Type B pancreatic cell (in vitro differentiated cells): ENCODE data around the gene GPR108. TPM values are rescaled to one million over a fixed set of nuclear protein-coding genes. Genes with fewer than 3 reads are reported as not detected.

Experiments used
- DNase-seq: peaks from one replicate; pipeline ENCODE4 v3.0.0; 2021; ENCODE audit warnings: mixed read lengths; ENCODE audit not compliant: unreplicated experiment; ENCODE audit errors: extremely low spot score
- H3K27ac Mint-ChIP-seq: 2 replicates; pipeline ENCODE4 v1.8.0; 2021; ENCODE audit warnings: mild to moderate bottlenecking, mixed read lengths
- H3K27me3 Mint-ChIP-seq: 2 replicates; pipeline ENCODE4 v1.8.0; 2021; ENCODE audit warnings: mixed read lengths
- H3K36me3 Mint-ChIP-seq: 2 replicates; pipeline ENCODE4 v1.8.0; 2021; ENCODE audit warnings: mixed read lengths
- H3K4me1 Mint-ChIP-seq: one replicate; pipeline ENCODE4 v1.8.0; 2021; ENCODE audit warnings: mixed read lengths; ENCODE audit not compliant: unreplicated experiment
- H3K4me3 Mint-ChIP-seq: 2 replicates; pipeline ENCODE4 v1.8.0; 2021; ENCODE audit warnings: mild to moderate bottlenecking, mixed read lengths
- H3K9me3 Mint-ChIP-seq: 2 replicates; pipeline ENCODE4 v1.8.0; 2021; ENCODE audit warnings: mixed read lengths
- total RNA-seq: library from RNA; stranded (reverse); gene quantifications from 2 replicates; pipeline ENCODE4 v1.2.1, GENCODE V29; 2021; ENCODE audit warnings: low replicate concordance
- TF ChIP-seq, protein P1 (sequence below): fragments of 200-600 bp; sonication (generic); conservative IDR thresholded peaks from 2 replicates; pipeline ENCODE4 v1.5.0; 2021; ENCODE audit warnings: antibody characterized with exemption, mild to moderate bottlenecking

GPR108 gene
- total RNA-seq, 1 donor from 2014 or later, result 55.4 TPM

DNA sequence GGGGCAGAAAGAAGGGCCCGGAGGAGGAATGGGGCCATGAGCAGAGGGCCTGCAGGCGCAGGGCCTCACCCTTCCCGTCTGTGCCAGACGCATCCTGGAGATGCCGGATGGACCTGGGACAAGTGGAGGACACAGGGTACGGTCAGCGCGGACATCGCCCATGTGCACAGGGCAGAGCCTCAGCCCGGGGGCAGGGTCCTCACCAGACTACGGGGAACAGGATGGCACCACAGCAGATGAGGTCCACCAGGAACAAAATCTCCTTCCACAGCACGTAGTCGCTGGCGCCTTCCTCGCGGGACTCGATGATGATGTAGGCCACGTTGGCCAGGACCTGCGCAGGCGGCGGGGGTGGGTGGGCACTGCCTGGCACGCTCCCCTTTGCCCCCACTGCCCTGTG, 5.6 kb downstream of the GPR108 start:
- Mint-ChIP-seq H3K9me3 (no peaks in the 10 kb centered on the region), H3K36me3 (no peaks in the 10 kb centered on the region), H3K27me3 (no peaks in the 10 kb centered on the region), H3K4me3 (no peak overlapping the region), H3K4me1 (peaks cover 6% of the 10 kb centered on the region), H3K27ac (no peak overlapping the region)
- no peak for DNase-seq
- TF ChIP-seq, protein P1, sequence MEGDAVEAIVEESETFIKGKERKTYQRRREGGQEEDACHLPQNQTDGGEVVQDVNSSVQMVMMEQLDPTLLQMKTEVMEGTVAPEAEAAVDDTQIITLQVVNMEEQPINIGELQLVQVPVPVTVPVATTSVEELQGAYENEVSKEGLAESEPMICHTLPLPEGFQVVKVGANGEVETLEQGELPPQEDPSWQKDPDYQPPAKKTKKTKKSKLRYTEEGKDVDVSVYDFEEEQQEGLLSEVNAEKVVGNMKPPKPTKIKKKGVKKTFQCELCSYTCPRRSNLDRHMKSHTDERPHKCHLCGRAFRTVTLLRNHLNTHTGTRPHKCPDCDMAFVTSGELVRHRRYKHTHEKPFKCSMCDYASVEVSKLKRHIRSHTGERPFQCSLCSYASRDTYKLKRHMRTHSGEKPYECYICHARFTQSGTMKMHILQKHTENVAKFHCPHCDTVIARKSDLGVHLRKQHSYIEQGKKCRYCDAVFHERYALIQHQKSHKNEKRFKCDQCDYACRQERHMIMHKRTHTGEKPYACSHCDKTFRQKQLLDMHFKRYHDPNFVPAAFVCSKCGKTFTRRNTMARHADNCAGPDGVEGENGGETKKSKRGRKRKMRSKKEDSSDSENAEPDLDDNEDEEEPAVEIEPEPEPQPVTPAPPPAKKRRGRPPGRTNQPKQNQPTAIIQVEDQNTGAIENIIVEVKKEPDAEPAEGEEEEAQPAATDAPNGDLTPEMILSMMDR, result no peak

DNA sequence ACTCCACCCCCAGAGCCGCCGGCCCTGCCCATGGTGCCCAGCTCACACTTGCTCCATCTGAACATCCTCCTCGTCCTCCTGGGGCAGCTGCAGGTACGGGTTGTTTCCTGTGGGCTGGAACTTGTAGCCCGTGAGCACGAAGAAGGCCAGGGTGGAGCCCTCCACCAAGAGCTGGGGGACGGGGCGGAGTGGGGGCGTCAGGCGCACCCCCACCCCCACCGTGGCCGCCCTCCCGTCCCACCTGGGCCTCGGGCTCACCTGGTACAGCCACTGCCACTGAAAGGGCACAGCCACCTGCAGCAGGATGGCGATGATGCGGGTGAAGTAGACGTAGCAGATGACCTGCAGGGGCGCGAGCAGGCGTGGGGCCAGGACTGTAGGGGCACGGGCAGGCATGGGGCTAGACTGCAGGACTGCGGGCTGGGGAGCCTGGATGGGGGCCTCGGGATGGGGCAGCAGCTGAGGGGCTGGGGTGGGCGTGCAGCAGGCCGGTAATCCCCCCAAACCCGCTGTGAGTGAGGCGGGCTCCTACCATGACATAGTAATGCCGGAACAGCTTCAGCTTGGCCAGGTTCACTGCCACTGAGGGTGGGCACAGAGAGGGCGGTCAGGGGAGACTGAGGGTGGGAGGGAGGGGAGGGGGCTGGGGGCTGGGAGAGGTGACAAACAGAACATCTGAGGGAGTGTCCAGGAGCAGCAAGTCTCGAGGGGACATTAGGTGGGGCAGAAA, 6.3 kb downstream of the GPR108 start:
- H3K27ac Mint-ChIP-seq, result no peak overlapping the region
- H3K4me1 Mint-ChIP-seq, result peaks cover 2% of the 10 kb centered on the region
- no peak overlapping the region for H3K4me3 Mint-ChIP-seq
- no peaks in the 10 kb centered on the region for H3K27me3 Mint-ChIP-seq
- H3K36me3 Mint-ChIP-seq, result no peaks in the 10 kb centered on the region
- H3K9me3 Mint-ChIP-seq, result no peaks in the 10 kb centered on the region
- no peak for DNase-seq
- TF ChIP-seq, protein P1, result no peak

DNA sequence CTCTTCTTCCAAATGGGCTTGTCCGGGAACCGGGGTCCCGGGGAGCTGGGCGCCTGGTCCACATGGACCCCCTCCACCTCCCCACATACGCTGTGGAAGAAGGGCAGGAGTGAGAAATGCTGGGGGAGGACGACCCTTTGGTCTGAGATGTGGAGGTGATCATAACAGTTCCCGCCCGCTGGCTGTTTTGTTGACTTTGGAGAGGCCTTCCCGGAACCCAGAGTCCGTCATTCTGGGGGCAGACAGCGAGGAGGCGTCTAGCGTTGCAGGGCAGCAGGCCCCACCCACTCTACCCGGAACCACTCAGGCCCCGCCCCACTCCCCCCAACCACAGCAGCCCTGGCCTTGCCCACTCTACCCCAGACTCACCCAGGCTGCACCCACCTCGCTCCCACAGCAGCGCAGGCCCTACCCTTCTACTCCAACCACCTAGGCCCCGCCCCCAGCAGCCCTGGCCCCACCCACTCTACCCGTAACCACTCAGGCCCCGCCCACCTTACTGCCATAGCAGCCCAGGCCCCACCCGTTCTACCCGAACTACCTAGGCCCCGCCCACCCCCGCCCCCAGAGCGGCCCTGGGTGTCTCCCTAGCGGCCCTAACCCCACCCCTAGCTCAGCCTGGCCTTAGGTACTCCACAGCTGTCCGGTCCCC, 7.1 kb downstream of the GPR108 start:
- TF ChIP-seq, protein P1, result no peak
- no peaks in the 10 kb centered on the region for H3K9me3 Mint-ChIP-seq
- no peak overlapping the region for H3K4me3 Mint-ChIP-seq
- DNase-seq, result no peak
- H3K4me1 Mint-ChIP-seq, result no peaks in the 10 kb centered on the region
- H3K27ac Mint-ChIP-seq, result no peak overlapping the region
- no peaks in the 10 kb centered on the region for H3K27me3 Mint-ChIP-seq
- H3K36me3 Mint-ChIP-seq, result no peaks in the 10 kb centered on the region

DNA sequence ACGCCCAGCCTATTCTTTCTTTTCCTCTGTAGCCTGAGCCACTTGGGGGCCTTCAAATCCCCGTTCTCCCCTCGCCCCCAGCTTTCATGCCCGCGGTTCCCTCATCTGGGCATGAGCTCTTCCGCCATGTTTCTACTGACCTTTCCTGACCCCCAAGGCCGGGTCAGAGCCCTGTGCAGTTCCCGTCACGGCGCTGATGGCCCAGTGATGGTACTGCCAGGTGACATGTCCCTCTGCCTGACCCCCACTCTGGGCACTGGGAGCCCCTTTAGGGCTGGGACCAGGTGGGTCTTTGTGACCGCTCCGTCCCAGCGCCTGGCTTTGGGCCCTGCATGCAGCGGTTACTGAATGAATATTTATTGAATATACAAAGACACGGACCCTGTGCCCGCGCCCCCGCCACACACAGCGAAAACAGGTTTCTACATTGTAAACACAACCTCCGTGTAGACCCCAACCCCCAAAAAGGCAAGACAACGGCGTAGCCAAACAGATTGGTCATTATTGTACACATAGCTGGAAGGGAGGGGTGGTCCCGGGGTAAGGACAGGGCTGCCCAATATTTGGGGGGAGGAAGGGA, 7.7 kb downstream of the GPR108 start:
- no peak for DNase-seq
- Mint-ChIP-seq H3K27ac (no peak overlapping the region), H3K27me3 (no peaks in the 10 kb centered on the region), H3K4me1 (no peaks in the 10 kb centered on the region), H3K36me3 (no peaks in the 10 kb centered on the region), H3K9me3 (no peaks in the 10 kb centered on the region), H3K4me3 (no peak overlapping the region)
- TF ChIP-seq, protein P1, result no peak

DNA sequence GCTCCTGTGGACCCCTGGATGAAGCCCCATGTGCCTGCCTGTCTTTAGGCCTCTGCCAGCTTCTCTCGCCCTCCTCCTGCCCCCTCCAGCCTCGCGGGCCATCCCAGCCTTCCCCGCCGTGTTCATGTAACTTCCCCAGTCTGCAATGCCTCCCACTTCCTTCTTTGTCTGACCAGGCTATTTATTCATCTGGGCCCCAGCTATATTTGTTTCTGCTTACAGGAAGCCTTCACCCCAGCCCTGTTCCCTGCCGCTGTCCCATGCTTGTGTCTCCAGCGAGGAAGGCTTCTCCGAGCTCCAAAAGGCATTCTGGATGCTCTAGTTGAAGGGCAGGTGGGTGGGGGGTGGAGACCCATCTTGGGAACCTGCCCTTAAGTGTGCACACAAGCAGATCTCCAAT, 9.0 kb downstream of the GPR108 start:
- no peak for DNase-seq
- H3K4me1 Mint-ChIP-seq, result no peaks in the 10 kb centered on the region
- H3K27ac Mint-ChIP-seq, result no peak overlapping the region
- TF ChIP-seq, protein P1, result no peak
- H3K9me3 Mint-ChIP-seq, result no peaks in the 10 kb centered on the region
- H3K36me3 Mint-ChIP-seq, result no peaks in the 10 kb centered on the region
- no peaks in the 10 kb centered on the region for H3K27me3 Mint-ChIP-seq
- H3K4me3 Mint-ChIP-seq, result no peak overlapping the region
